ENCODE measurements around the gene ITGA7. TPM values are rescaled to one million over a fixed set of nuclear protein-coding genes. Genes with fewer than 3 reads are reported as not detected.

ITGA7 gene
- total RNA-seq, 1 donor from 2014 or later = 156 TPM

DNA sequence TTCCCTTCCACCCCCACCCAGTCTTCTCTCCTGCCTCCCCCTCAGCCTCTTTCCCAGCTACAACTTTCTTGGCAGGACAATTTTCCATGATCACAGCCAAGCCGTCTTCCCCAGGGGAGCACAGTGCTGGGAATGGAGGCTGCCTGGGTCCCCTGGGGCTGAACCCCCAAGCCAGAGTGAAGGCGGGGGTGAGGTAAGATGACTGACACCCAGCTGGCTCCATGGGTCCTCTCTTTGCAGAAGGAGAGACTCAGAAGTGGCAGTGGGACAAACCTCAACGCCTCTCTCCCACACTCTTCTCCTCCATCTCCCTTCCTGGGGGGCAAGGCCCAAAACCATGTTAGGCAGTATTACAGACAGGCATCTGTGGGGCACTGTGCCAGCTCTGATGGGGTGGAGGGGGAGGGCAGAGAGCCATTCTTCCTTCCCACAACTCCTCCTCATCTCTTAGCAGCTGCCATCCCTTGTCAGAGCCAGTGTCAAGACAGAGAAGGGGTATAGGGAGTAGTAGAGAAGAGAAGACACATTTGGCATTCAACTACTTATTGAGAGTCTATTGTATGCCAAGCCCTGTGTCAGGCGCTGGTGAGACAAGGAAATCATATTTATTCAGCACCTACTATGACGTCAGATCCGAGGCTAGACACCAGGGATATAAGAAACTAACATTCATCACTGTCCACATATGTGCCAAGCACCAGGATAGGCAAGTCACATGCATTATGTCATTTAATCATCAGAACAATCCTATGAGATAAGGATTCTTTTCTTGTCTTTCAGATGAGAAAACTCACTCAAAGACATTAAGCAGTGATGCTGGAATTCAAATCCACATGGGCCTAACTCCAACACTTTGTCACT, 3.6 kb downstream of the ITGA7 start:
- peaks cover 19% of the 10 kb centered on the region for H3K4me1 Mint-ChIP-seq (ENCODE audit: low read depth, unreplicated experiment)
- DNase-seq = no peak
- TF ChIP-seq, protein P1, sequence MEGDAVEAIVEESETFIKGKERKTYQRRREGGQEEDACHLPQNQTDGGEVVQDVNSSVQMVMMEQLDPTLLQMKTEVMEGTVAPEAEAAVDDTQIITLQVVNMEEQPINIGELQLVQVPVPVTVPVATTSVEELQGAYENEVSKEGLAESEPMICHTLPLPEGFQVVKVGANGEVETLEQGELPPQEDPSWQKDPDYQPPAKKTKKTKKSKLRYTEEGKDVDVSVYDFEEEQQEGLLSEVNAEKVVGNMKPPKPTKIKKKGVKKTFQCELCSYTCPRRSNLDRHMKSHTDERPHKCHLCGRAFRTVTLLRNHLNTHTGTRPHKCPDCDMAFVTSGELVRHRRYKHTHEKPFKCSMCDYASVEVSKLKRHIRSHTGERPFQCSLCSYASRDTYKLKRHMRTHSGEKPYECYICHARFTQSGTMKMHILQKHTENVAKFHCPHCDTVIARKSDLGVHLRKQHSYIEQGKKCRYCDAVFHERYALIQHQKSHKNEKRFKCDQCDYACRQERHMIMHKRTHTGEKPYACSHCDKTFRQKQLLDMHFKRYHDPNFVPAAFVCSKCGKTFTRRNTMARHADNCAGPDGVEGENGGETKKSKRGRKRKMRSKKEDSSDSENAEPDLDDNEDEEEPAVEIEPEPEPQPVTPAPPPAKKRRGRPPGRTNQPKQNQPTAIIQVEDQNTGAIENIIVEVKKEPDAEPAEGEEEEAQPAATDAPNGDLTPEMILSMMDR (IDR thresholded peaks at IDR 0.05; ENCODE audit: partially characterized antibody, unreplicated experiment) = no peak
- H3K36me3 Mint-ChIP-seq (ENCODE audit: unreplicated experiment) = peaks cover 5% of the 10 kb centered on the region
- H3K9me3 Mint-ChIP-seq (ENCODE audit: unreplicated experiment) = peaks cover 10% of the 10 kb centered on the region
- H3K27ac Mint-ChIP-seq (ENCODE audit: unreplicated experiment) = no peak overlapping the region
- H3K27me3 Mint-ChIP-seq (ENCODE audit: unreplicated experiment) = peaks cover 8% of the 10 kb centered on the region
- H3K4me3 Mint-ChIP-seq (ENCODE audit: unreplicated experiment) = peak overlapping the region; percentile 96

DNA sequence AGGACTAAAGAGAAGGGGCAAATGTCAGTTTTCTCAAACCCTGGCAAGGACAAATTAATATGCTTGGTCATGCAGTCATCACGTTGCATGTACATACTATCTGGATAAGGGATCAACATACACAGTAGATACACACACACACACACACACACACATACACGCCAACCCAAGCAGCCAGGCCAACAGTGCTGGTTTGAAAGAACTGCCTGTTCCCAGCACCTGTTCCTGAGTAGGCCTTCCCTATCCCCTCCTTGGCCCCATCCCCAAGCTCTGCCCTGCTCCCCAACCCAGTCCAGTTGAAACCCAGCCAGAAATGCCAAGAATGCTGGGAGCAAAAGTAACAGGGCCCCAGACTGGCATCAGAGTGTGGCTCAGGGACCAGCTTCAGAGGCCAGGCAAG, 4.4 kb downstream of the ITGA7 start:
- peaks cover 10% of the 10 kb centered on the region for H3K9me3 Mint-ChIP-seq (ENCODE audit: unreplicated experiment)
- TF ChIP-seq, protein P1 (IDR thresholded peaks at IDR 0.05; ENCODE audit: partially characterized antibody, unreplicated experiment) = no peak
- peaks cover 6% of the 10 kb centered on the region for H3K27me3 Mint-ChIP-seq (ENCODE audit: unreplicated experiment)
- no peak for DNase-seq
- peaks cover 19% of the 10 kb centered on the region for H3K4me1 Mint-ChIP-seq (ENCODE audit: low read depth, unreplicated experiment)
- H3K36me3 Mint-ChIP-seq (ENCODE audit: unreplicated experiment) = peaks cover 5% of the 10 kb centered on the region
- H3K4me3 Mint-ChIP-seq (ENCODE audit: unreplicated experiment) = no peak overlapping the region
- no peak overlapping the region for H3K27ac Mint-ChIP-seq (ENCODE audit: unreplicated experiment)

DNA sequence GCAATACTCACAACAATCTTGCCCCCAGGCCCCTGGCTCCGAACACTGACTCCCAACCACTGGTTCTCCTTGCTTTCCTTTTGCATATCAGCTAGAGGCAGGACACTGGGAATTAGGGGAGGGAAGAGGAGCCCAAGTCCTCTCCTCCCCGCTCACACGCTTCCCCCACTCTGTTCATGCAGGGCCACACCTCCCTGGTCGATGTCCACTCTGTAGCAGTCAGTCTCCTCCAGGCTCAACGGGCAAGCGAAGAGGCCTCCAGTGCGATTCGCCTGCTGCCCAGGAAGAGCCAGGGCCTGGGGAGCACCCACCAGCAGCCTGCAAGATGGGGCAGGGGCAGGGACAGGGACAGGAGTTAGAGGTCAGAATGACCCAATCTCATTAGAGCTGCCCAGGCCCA, 4.8 kb downstream of the ITGA7 start:
- peaks cover 10% of the 10 kb centered on the region for H3K9me3 Mint-ChIP-seq (ENCODE audit: unreplicated experiment)
- TF ChIP-seq, protein P1 (IDR thresholded peaks at IDR 0.05; ENCODE audit: partially characterized antibody, unreplicated experiment) = no peak
- DNase-seq = no peak
- H3K4me1 Mint-ChIP-seq (ENCODE audit: low read depth, unreplicated experiment) = peaks cover 16% of the 10 kb centered on the region
- no peak overlapping the region for H3K27ac Mint-ChIP-seq (ENCODE audit: unreplicated experiment)
- peaks cover 5% of the 10 kb centered on the region for H3K36me3 Mint-ChIP-seq (ENCODE audit: unreplicated experiment)
- H3K4me3 Mint-ChIP-seq (ENCODE audit: unreplicated experiment) = no peak overlapping the region
- H3K27me3 Mint-ChIP-seq (ENCODE audit: unreplicated experiment) = peaks cover 6% of the 10 kb centered on the region

DNA sequence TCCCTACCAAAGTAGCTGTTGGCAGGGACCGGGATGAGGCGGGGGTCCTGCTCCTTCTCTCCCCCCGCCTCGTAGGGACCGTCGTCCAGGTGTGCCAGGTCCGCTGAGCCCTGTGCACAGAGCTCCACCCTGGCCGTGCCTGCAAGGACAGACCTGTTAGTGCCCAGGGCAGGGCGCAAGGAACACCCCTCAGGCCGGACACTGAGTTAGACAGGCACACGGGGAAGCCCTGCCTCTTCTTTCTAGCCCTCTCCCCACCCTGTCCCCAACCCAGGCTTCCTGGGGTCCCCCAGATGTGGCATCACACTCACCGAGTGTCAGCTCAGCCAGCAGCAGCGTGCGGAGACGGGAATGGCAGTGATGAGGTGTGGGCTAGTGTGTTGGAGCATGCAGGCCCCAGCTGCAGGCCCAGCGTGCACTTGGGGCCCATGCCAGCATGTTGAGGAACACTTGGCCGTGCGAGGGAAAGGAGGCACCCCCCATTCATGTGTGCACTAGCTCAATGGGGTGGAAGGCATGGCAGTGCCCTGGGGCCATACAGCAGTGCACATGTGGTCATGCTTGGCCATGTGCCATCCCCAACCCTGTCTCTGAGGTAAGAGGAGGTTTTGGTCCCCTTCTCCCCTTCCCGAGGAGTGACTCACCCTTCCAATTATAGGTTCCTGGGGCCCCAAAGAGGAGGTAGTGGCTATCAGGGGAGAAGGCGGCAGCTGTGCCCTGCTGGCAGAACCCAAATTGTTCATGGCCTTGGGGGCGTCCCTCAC, 7.3 kb downstream of the ITGA7 start:
- peaks cover 7% of the 10 kb centered on the region for H3K4me1 Mint-ChIP-seq (ENCODE audit: low read depth, unreplicated experiment)
- TF ChIP-seq, protein P1 (IDR thresholded peaks at IDR 0.05; ENCODE audit: partially characterized antibody, unreplicated experiment) = no peak
- DNase-seq = no peak
- no peak overlapping the region for H3K27ac Mint-ChIP-seq (ENCODE audit: unreplicated experiment)
- H3K36me3 Mint-ChIP-seq (ENCODE audit: unreplicated experiment) = peaks cover 9% of the 10 kb centered on the region
- peaks cover 4% of the 10 kb centered on the region for H3K27me3 Mint-ChIP-seq (ENCODE audit: unreplicated experiment)
- no peak overlapping the region for H3K4me3 Mint-ChIP-seq (ENCODE audit: unreplicated experiment)
- peaks cover 12% of the 10 kb centered on the region for H3K9me3 Mint-ChIP-seq (ENCODE audit: unreplicated experiment)

Measured in glutamatergic neuron (in vitro differentiated cells).